Daoy (cell line): Measurements from ENCODE around the gene SRRM4. TPM values are rescaled to one million over a fixed set of nuclear protein-coding genes. Genes with fewer than 3 reads are reported as not detected.

ENCODE experiments used
- DNase-seq: peaks from one replicate; pipeline ENCODE4 v3.0.0-alpha.2; 2015; ENCODE audit warnings: low read depth
- total RNA-seq: library from RNA; depleted of rRNA; stranded (reverse); fragments of >200 nt; shearing (Covaris generic); gene quantifications from 2 replicates; pipeline ENCODE4 v1.2.3, GENCODE V29; 2014

SRRM4 gene
- total RNA-seq, 1 experiment from 2014 or later: not detected

DNA sequence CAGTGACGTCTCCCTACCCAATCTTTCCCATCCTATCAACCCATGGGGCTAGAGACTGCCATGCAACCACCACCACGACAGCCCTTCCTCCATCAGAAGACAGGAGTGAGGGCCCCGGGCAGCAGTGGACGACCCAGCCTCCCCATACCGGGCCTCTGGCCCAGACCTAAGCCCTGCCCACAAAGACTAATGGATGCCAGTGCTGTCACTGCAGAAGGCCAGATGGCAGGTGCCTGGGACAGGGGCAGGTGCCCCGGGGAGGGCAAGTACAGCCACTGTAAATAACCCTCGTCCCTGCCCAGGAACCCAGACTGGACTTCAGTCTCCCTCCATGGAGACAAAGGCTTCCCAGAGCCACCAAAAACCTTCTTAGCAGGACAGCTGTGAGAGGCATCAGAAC is 177.1 kb downstream of the SRRM4 start:
- no peak for DNase-seq

DNA sequence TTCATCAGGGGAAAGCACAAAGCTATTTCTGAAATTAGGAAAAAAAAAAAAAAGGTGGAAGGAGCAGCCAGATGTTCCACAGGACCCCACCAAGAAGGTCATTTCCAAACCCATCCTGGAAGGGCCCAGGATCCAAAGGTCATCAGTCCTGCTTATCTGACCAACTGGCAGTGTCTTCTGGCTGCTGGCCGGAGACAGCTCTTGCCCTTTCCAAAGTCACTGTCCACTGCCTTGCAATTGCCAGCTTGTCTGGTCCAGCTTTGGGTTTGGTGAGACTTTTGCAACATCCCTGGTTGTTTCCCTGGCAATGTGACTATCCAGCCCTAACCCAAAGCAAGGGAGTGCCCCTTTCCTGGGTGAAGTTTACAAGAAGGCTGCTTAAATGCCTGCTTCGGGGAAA is 178.5 kb downstream of the SRRM4 start:
- DNase-seq: no peak

- DNase-seq: no peak
Observed at GRCh38 chr12:119167902-119168301, 186.6 kb downstream of the SRRM4 start.

DNA sequence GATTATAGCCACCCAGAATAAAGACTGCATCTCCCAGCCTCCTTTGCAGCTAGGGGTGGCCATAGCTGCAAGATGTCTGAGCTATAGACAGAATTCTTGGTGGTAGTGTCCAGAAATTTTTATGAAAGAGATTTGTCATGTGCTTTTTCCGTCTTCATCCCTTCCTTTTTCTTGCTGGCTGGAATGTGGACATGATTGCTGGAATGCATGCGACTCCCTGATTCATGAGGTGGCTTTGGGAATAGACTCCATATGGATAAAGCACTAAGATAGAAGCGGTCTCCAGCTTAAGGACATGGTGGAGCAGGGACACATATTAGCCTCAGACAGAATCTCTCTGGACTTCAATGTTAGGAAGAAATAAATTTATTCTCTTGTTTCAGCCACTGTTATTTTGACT is 187.4 kb downstream of the SRRM4 start:
- DNase-seq: no peak

DNA sequence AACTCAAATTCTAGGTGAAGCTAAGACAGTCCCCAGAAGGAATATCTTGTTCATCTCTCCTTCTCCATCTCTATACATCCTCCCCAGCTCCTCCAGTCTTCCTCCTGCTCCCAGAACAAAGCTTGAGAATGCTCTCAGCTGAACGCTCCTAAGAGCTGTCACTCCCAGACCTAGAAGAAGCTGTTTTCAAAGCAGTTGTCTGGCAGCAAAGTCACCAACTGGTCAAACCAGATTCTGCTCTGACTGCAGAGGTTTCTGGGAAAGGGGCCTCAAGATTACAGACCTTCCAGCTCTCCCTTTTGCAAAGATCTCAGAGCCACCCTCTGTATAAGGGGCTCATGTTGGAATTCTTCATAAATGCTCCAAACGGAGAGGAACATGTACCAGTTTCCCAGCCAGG is 187.8 kb downstream of the SRRM4 start:
- DNase-seq: no peak

GRCh38 chr12:119171291-119171690 is 189.9 kb downstream of the SRRM4 start:
- no peak for DNase-seq

DNA sequence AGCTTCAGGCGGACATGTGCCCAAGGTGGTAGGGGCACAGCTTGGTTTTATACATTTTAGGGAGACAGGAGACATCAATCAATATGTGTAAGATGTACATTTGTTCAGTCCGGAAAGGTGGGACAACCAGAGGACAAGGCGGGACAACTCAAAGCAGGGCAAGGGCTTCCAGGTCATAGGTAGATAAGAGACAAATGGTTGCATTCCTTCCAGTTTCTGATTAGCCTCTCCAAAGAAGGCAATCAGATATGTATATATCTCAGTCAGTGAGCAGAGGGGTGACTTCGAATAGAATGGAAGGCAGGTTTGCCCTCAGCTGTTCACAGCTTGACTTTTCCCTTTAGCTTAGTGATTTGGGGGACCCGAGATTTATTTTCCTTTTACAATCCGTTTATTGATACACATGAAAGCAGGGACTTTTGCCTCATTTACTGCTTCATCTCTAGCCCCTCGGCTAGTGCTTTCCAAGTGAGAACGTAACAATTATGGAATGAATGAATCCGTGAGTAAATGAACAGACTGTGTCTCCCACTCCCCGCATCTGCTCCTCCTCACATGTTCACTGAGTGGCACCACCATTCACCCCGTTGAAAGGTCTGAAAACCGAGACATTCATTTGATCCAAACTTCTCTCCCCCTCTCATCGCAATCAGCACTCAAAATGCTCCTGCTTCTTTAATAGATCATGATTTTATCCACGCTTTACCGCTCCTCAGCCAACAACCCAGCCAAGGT is 190.5 kb downstream of the SRRM4 start:
- DNase-seq: no peak

- DNase-seq: no peak
Observed at GRCh38 chr12:119175081-119175480, 193.7 kb downstream of the SRRM4 start.

DNA sequence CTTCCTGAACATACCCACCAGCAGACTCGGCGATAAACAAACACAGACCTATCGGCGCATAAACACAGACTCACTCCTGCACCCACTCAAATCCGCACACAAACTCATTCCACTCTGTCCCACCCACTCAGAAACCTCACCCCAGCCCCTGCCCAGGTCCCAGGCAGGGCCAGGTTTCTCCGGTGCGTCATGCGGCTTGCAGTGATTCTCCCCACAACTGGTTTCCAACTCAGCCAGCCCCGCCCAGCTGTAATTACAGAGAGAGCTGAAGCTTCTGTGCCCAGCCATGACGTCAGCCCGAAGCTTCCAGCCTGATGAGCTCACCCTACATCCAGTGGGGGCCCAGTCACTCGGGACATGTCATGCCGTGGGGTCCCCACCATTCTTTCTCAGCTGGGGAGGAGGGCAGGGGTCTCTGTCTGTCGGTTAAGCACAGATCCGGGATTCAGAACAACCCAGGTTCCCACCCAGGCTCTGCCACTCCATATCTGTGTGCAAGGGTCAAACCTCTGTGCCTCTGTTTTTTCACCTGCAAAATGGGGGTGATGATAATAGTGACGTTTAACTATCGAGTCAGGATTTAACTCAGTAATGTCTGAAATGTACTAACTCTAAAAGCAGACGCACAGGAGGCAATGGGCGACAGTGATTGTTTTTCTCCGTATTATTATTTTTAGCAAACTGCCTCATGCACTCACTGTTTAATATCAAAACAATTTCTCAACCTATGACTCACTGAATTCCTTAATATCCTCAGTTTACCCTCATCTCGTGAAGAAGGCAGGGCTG is 195.1 kb downstream of the SRRM4 start:
- DNase-seq: peak; percentile 96

DNA sequence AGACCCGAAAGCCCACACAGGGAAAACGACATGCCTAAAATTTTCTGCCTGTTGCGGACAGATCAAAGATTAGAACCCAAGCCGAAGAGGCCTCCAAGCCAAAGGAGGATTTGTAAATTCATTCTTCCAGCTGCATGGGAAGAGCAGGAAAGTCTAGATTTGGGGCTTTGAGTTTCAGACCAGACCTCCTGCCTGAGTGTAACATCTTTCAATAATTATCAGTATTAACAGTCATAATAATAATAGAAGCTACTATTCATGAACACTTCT is 195.7 kb downstream of the SRRM4 start:
- DNase-seq: no peak

DNA sequence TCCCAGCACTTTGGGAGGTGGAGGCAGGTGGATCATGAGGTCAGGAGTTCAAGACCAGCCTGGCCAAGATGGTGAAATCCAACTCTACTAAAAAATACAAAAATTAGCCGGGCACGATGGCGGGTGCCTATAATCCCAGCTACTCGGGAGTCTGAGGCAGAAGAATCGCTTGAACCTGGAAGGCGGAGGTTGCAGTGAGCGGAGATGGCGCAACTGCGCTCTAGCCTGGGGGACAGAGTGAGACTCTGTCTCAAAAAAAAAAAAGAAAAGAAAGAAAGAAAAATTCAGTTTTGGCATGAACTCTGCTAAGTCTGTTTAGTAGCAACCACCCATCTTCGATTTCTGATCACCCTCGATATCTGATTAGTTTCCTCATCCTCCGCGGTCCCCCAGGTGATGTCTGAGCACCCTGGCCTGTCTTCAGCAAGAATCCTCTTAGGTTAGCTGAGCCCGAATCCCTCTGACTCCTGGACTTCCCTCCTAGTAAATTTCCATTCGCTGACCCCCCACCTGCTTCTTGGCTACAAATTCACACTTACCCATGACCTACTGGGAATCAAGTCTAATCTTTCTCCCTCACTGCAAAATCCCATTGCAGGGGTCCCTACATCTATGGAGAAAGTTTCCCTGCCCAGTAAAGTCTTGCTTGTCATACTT is 196.5 kb downstream of the SRRM4 start:
- no peak for DNase-seq

GRCh38 chr12:119178544-119179334 is 197.4 kb downstream of the SRRM4 start, which contains the start of gene HSPB8:
HSPB8 (plus strand) TSS chr12:119178931; CDS start chr12:119179313, 382 bp downstream.
- DNase-seq: peak; percentile 77

- peak; percentile 87 for DNase-seq
Observed at GRCh38 chr12:119179335-119180021, 198.1 kb downstream of the SRRM4 start.

DNA sequence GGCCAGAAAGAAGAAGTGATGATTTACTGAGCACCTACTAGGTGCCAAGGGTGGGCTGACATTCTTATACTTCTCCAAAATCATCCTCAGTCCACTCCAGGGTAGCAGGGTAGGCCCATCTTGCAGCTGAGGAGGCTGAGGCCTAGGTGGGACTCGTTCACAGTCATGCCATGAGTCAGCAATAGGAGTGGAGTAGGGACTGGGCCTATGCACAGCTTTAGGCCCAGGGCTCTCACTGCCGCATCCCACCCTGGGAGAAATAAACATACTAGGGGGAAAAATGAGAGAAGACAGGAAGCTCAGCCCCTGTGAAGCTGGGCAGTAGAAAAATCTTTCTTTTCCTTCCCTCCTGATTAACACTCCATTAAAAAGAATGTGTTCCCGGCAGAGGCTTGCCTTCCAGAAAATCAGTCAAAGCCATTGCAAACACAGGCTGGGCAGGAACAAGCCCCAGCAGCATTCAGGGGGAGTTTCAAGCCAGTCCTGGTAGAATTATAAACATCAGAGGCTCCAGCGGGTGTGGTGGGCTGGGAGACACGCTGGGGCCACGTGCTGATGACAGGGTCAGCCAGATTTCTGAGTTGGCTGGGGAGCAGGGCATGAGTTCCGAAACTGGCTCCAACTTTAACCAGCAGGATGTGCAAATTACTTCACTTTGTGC is 199.2 kb downstream of the SRRM4 start:
- peak; percentile 75 for DNase-seq

DNA sequence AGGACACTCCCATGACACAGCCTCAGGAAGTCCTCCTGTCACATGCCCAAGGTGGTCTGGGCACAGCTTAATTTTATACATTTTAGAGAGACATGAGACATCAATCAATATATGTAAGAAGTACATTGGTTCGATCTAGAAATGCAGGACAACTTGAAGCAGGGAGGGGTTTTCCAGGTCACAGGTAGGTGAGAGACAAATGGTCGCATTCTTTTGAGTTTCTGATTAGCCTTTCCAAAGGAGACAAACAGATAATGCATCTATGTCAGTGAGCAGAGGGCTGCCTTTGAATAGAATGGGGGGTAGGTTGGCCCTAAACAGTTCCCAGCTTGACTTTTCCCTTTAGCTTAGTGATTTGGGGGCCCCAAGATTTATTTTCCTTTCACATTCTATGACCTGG is 199.9 kb downstream of the SRRM4 start:
- peak; percentile 19 for DNase-seq

DNA sequence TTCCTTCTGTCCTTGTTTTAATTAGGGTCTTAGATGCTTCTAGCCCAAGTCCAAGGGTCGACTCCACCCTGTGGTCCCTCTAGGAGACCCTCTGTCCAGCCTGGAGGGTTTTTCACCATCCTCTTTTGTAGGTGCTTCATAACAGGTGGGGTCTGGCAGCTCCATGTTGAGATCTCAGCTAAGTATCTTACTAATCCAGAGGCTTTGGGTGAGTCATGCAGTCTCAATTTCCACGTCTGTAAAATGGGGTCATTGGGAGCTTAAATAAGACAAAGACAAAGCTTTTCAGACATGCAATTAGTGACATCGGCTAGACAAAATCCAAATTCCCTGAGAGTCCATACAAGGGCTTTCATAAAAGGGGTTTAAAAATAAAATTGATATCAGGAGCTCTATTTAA is 200.6 kb downstream of the SRRM4 start:
- DNase-seq: peak; percentile 35

DNA sequence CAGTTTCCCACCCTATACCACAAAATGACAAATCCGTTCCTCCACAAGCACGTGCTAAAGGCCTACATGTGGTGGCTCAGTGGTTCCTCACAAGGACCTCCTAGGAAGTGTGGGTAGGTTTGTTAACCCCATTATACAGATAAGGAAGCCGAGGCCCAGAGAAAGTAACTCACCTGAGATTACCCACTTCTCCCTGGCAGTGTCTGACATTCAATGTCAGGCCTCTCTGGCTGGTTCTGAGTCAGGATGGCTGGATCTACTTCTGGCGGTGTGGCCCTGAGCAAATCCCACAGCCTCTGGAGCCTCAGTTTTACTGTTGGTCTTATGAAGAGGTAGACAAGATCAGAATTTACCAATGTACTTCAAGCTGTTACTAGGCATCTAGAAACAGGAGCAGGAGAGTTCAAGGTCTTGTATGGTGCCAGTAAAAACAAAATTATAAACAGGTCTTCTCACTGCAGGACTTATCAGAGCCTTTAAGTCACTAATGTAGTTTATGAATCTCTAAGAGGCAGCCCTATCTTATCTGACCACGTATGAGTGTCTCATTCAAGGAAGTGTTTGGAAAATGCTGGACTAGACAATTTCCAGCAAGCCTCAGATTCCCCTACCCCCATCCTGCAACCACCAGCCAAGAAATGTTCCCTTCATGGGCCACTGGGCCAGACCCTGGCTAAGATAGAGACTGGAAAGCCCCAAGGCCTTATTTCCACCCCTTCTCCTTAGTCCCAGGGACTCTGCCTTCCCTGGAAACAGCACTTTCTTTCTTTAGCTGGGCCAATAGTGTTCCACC is 201.6 kb downstream of the SRRM4 start:
- DNase-seq: no peak

DNA sequence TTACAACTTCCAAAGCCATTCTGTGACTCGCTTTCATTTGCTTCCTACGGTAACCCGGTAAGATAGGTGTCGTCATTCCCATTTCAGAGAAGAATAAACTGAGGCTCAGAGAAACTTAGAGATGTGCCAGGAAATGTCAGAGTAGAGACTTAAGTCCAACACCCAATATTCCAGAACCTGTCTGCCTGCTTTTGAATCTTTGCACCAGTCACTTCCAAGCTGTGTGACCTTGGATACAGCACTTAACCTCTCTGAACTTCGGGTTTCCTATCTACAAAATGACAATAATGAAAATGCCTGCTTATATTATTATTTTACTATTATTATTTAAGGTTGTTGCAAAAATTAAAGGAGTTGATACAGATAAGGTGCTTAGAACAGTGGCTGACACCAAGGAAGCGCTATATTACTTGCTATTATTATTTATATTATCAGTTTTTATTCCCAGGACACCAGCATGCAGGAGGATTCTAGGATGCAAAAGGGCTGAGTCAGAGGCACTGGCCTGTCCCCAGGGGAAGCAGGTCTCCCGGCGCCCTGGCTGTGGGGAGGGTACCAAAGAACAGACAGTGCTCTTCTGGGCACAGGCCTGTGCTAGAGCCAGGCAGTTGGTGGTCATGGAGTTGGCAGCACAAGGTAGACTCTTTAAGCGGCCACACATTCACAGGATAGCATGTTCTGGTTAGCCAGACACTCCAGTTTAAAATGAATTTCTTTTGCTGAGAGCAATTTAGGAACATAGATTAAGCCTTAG is 202.8 kb downstream of the SRRM4 start:
- DNase-seq: no peak

DNA sequence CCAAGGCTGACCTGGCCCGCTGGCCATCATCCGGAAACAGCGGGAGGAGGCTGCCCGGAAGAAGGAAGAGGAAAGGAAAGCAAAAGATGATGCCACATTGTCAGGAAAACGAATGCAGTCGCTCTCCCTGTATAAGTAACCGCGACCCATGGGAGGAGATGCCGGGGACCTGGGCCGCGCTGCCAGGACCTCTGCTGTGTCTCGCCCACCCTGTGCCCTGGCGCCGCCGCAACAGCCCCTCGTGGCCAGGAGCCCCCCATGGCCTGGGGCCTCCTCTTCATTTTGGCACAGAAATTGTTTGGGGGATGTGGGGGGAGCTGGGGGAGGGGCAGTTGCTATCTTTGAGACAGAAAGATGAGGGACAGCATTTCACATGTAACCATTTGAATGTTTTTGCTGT is 213.9 kb downstream of the SRRM4 start:
- no peak for DNase-seq
